ENCODE results near the gene NXPE4. TPM values are rescaled to one million over a fixed set of nuclear protein-coding genes. Genes with fewer than 3 reads are reported as not detected.
"Not testable (repeated sequence)": the region's sequence is repeated elsewhere in the genome, so short reads cannot be mapped to it uniquely, and the experiment has no call there.

The NXPE4 gene
- total RNA-seq, result not detected

- no peak for DNase-seq
These were observed at the start of gene NXPE4 for GRCh38 chr11:114595571-114595970. Gene NXPE4, minus strand, starts transcription at chr11:114595786. Its CDS starts 1,027 bp downstream, at chr11:114594759.

- DNase-seq, result not testable (repeated sequence)
These were observed 43.9 kb upstream of the NXPE4 start for GRCh38 chr11:114639440-114639839.

- not testable (repeated sequence) for DNase-seq
These were observed 35.9 kb upstream of the NXPE4 start for GRCh38 chr11:114631445-114631965.

DNA sequence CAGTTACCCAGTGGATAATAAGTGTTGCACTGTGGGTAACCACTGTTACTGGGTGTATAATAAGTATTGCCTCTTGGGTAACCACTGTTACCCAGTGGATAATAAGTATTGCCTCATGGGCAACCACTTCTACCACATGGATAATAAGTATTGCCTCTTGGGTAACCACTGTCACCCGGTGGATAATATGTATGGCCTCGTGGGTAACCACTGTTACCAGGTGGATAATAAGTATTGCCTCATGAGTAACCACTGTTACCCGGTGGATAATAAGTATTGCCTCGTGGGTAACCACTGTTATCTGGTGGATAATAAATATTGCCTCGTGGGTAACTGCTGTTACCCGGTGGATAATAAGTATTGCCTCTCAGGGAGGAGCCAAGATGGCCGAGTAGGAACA, 29.7 kb upstream of the NXPE4 start:
- DNase-seq, result no peak

DNA sequence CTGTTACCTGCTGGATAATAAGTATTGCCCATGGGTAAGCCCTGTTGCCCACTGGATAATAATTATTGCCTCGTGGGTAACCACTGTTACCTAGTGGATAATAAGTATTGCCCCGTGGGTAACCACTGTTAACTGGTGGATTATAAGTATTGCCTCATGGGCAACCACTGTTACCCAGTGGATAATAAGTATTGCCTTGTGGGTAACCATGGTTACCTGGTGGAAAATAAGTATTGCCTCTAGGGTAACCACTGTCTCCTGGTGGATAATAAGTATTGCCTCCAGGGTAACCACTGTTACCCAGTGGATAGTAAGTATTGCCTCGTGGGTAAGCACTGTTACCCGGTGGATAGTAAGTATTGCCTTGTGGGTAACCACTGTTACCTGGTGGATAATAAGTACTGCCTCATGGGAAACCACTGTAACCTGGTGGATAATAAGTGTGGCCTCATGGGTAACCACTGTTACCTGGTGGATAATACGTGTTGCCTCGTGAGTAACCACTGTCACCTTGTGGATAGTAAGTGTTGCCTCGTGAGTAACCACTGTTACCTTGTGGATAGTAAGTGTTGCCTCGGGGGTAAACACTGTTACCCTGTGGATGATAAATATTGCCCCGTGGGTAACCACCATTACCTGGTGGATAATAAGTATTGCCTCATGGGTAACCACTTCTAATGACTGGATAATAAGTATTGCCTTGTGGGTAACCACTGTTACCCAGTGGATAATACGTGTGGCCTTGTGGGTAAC, 29.0 kb upstream of the NXPE4 start:
- no peak for DNase-seq

DNA sequence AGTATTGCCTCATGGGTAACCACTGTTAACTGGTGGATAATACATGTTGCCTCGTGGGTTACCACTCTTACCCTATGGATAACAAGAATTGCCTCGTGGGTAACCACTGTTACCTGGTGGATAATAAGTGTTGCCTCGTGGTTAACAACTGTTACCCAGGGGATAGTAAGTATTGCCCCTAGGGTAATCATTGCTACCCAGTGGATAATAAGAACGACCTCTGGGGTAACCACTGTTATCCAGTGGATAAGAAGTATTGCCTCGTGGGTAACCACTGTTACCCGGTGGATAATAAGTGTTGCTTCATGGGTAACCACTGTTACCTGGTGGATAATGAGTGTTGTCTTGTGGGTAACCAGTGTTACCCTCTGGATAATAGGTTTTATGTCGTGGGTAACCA, 28.1 kb upstream of the NXPE4 start:
- DNase-seq, result no peak

DNA sequence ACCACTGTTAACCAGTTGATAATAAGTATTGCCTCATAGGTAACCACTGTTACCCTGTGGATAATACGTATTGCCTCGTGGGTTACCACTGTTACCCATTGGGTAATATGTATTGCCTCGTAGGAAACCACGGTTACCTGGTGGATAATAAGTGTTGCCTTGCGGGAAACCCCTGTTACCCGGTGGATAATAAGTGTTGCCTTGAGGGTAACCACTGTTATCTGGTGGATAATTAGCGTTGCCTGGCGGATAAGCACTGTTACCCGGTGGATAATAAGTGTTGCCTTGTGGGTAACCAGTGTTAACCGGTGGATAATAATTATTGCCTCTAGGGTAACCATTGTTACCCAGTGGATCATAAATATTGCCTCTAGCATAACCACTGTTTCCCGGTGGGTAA, 27.3 kb upstream of the NXPE4 start:
- DNase-seq, result no peak

DNA sequence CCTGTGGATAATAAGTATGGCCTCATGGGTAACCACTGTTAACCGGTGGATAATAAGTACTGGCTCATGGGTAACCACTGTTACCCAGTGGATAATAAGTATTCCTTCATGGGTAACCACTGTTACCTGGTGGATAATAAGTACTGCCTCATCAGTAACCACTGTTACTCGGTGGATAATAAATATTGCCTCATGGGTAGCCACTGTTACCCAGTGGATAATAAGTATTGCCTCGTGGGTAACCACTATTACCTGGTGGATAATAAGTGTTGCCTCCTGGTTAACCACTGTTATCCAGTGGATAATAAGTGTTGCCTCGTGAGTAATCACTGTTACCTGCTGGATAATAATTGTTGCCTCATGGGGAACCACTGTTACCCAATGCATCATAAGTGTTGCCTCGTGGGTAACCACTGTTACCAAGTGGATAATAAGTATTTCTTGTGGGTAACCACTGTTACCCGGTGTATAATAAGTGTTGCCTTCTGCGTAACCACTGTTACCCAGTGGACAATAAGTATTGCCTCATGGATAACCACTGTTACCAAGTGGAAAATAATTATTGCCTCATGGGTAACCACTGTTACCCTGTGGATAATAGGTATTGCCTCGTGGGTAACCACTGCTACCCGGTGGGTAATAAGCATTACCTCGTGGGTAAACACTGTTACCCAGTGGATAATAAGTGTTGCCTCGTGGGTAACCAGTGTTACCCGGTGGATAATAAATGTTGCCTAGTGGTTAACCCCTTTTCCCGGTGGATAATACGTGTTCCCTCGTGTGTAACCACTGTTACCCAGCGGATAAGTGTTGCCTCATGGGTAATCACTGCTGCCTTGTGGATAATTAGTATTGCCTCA, 26.6 kb upstream of the NXPE4 start:
- DNase-seq, result no peak

GRCh38 chr11:114621072-114621471, 25.5 kb upstream of the NXPE4 start:
- no peak for DNase-seq

DNA sequence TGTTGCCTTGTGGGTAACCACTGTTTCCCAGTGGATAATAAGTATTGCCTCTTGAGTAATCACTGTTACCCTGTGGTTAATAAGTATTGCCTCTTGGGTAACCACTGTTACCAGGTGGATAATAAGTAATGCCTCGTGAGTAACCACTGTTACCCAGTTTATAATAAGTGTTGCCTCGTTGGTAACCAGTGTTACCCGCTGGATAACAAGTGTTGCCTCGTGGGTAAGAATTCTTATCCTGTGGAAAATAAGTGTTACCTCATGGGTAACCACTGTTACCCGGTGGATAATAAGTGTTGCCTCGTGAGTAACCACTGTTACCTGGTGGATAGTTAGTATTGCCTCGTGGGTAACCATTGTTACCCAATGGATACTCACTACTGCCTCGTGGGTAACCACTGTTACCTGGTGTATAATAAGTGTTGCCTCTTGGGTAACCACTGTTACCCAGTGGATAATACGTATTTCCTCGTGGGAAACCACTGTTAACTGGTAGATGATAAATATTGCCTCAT, 24.1 kb upstream of the NXPE4 start:
- DNase-seq, result no peak

- DNase-seq, result no peak
These were observed 22.6 kb upstream of the NXPE4 start for GRCh38 chr11:114618139-114618538.

DNA sequence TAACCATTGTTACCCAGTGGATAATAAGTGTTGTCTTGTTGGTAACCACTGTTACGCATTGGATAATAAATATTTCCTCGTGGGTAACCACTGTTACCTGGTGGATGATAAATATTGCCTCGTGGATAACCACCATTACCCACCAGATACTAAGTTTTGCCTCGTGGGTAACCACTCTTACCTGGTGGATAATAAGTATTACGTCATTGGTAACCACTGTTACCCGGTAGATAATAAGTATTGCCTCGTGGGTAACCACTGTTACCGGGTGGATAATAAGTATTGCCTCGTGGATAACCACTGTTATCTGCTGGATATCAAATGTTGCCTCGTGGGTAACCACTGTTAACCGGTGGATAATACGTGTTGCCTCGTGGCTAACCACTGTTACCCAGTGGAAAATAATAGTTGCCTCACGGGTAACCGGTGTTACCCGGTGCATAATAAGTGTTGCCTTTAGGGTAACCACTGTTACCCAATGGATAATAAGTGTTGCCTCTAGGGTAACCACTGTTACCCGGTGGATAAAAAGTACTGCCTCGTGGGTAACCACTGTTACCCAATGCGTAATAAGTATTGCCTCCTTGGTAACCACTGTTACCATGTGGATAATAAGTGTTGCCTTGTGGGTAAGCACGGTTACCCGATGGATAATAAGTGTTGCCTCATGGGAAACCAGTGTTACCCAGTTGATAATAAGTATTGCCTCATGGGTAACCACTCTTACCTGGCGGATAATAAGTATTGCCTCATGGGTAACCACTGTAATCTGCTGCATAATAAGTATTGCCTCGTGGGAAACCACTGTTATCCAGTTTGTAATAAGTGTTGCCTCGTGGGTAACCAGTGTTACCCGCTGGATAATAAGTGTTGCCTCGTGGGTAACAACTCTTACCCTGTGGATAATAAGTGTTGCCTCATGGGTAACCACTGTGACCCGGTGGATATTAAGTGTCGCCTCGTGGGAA, 21.9 kb upstream of the NXPE4 start:
- DNase-seq, result no peak

DNA sequence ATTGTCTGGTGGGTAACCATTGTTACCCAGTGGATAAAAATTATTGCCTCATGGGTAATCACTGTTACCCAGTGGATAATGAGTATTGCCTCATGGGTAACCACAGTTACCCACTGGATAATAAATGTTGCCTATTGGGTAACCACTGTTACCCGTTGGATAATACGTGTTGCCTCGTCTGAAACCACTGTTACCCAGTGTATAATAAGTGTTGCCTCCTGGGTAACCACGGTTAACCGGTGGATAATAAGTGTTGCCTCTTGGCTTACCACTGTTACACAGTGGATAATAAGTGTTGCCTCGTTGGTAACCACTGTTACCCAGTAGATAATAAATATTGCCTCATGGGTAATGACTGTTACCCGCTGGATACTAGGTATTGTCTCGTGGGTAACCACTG, 20.9 kb upstream of the NXPE4 start:
- DNase-seq, result no peak

DNA sequence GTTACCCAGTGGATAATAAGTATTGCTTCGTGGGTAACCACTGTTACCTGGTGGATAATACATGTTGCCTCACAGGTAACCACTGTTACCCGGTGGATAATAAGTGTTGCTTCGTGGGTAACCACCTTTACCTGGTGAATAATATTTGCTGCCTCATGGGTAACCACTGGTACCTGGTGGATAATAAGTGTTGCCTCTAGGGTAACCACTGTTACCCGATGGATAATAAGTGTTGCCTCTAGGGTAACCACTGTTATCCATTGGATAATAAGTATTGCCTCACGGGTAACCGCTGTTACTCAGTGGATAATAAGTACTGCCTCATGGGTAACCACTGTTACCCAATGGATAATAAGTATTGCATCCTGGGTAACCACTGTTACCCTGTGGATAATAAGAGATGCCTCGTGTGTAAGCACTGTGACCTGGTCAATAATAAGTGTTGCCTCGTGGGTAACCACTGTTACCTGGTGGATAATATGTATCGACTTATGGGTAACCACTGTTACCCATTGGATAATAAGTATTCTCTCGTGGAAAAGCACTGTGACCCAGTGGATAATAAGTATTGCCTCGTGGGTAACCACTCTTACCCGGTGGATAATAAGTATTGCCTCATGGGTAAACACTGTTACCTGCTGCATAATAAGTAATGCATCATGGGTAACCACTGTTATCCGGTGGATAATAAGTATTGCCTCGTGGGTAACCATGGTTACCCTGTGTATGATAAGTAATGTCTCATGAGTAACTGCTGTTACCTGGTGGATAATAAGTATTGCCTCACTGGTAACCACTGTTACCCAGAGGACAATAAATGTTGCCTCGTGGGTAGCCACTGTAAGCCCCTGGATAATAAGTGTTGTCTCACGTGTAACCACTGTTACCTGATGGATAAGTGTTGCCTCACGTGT, 20.1 kb upstream of the NXPE4 start:
- no peak for DNase-seq

GRCh38 chr11:114614127-114614720, 18.6 kb upstream of the NXPE4 start:
- DNase-seq, result no peak

DNA sequence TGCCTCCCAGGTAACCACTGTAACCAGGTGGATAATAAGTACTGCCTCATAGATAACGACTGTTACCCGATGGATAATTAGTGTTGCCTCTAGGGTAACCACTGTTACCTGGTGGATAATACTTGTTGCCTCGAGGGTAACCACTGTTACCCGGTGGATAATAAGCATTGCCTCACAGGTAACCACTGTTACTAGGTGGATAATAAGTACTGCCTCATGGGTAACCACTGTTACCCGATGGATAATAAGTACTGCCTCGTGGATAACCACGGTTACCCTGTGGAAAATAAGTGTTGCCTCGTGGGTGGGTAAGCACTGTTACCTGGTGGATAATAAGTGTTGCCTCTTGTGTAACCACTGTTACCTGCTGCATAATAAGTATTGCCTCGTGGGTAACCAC, 17.5 kb upstream of the NXPE4 start:
- not testable (repeated sequence) for DNase-seq

DNA sequence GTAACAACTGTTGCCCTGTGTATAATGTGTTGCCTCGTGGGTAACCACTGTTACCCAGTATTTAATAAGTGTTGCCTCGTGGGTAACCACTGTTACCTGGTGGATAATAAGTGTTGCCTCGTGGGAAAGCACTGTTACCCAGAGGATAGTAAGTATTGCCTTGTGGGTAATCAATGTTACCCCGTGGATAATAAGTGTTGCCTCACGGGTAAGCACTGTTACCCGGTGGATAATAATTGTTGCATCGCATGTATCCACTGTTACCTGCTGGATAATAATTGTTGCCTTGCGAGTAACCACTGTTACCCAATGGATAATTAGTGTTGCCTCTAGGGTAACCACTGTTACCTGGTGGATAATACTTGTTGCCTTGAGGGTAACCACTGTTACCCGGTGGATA, 17.1 kb upstream of the NXPE4 start:
- DNase-seq, result no peak

- not testable (repeated sequence) for DNase-seq
These were observed 16.6 kb upstream of the NXPE4 start for GRCh38 chr11:114612199-114612598.

- DNase-seq, result no peak
These were observed 15.7 kb upstream of the NXPE4 start for GRCh38 chr11:114610984-114611944.
